Measurements from ENCODE around the gene C15orf40.

DNA sequence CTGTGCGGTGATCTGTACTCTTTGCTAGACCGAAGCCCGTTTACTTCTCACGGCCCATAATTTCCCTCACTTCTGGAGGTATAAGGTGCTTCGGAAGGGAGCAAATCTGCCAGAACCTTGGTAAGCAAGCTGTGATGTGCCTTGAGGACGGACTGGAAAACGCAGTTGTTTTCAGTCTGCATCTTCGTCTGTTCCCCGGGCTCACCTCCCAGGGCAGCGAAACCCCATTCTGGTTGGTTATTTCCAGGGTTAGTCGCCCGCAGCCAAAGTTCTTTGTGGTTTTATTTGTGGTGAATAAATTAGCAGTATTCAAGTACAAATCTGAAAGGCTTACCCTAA lies 25.0 kb downstream of the C15orf40 start:
- TF ChIP-seq, protein P1, sequence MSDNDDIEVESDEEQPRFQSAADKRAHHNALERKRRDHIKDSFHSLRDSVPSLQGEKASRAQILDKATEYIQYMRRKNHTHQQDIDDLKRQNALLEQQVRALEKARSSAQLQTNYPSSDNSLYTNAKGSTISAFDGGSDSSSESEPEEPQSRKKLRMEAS (IDR thresholded peaks at IDR 0.05; ENCODE audit: low read depth, low read length): no peak
- TF ChIP-seq, protein P2, sequence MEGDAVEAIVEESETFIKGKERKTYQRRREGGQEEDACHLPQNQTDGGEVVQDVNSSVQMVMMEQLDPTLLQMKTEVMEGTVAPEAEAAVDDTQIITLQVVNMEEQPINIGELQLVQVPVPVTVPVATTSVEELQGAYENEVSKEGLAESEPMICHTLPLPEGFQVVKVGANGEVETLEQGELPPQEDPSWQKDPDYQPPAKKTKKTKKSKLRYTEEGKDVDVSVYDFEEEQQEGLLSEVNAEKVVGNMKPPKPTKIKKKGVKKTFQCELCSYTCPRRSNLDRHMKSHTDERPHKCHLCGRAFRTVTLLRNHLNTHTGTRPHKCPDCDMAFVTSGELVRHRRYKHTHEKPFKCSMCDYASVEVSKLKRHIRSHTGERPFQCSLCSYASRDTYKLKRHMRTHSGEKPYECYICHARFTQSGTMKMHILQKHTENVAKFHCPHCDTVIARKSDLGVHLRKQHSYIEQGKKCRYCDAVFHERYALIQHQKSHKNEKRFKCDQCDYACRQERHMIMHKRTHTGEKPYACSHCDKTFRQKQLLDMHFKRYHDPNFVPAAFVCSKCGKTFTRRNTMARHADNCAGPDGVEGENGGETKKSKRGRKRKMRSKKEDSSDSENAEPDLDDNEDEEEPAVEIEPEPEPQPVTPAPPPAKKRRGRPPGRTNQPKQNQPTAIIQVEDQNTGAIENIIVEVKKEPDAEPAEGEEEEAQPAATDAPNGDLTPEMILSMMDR (IDR thresholded peaks at IDR 0.05; ENCODE audit: low read depth, low read length): no peak
- TF ChIP-seq POLR2A (IDR thresholded peaks at IDR 0.05; ENCODE audit: extremely low read depth, insufficient read length) (no peak), MYC (IDR thresholded peaks at IDR 0.05; ENCODE audit: low read depth, low read length) (no peak)

Measured in NB4 (cell line).